ENCODE results near the gene CEACAM1.
A peak's percentile ranks its signal among the peaks of the same experiment; 100 is the strongest.
"Not testable (repeated sequence)": the region's sequence is repeated elsewhere in the genome, so short reads cannot be mapped to it uniquely, and the experiment has no call there.

CEACAM1 gene

DNA sequence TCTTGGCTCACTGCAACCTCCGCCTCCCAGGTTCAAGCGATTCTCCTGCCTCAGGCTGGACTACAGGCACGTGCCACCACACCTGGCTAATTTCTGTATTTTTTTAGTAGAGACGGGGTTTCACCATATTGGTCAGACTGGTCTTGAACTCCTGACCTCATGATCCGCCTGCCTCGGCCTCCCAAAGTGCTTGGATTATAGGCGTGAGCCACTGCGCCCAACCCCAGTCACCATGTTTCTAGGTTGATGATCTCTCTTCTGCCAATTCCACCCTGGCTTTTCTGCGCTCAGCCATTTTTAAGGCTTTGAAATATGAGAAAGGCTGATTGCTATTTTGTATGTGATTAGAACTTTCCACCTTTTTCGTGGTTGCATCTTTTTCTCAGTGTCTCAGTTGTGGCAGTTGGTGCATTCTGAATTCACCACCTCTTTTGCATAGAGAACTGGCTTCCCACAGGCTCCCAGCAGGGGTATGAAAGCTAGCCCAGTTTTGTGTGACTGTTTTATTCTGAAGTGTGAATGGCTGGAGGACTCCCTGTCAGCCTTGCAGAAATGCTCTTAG, 15.5 kb downstream of the CEACAM1 start:
- peak; percentile 71 for DNase-seq (ENCODE audit: low spot score)
- TF ChIP-seq, protein P1, sequence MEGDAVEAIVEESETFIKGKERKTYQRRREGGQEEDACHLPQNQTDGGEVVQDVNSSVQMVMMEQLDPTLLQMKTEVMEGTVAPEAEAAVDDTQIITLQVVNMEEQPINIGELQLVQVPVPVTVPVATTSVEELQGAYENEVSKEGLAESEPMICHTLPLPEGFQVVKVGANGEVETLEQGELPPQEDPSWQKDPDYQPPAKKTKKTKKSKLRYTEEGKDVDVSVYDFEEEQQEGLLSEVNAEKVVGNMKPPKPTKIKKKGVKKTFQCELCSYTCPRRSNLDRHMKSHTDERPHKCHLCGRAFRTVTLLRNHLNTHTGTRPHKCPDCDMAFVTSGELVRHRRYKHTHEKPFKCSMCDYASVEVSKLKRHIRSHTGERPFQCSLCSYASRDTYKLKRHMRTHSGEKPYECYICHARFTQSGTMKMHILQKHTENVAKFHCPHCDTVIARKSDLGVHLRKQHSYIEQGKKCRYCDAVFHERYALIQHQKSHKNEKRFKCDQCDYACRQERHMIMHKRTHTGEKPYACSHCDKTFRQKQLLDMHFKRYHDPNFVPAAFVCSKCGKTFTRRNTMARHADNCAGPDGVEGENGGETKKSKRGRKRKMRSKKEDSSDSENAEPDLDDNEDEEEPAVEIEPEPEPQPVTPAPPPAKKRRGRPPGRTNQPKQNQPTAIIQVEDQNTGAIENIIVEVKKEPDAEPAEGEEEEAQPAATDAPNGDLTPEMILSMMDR (IDR thresholded peaks at IDR 0.05; ENCODE audit: borderline replicate concordance, control extremely low read depth, extremely low read depth, insufficient read depth, missing control alignments): no peak
- in situ Hi-C loops (cut with MboI; ENCODE audit: low sequenced_read_pairs, unreplicated experiment): no loop called here

- in situ Hi-C loops (cut with MboI; ENCODE audit: low sequenced_read_pairs, unreplicated experiment): no loop called here
- peak; percentile 41 for DNase-seq (ENCODE audit: low spot score)
- TF ChIP-seq, protein P1 (IDR thresholded peaks at IDR 0.05; ENCODE audit: borderline replicate concordance, control extremely low read depth, extremely low read depth, insufficient read depth, missing control alignments): no peak
Measured at GRCh38 chr19:42512130-42512636, 16.1 kb downstream of the CEACAM1 start.

- in situ Hi-C loops (cut with MboI; ENCODE audit: low sequenced_read_pairs, unreplicated experiment): no loop called here
- DNase-seq (ENCODE audit: low spot score): no peak
- TF ChIP-seq, protein P1 (IDR thresholded peaks at IDR 0.05; ENCODE audit: borderline replicate concordance, control extremely low read depth, extremely low read depth, insufficient read depth, missing control alignments): no peak
Measured at GRCh38 chr19:42511340-42511739, 16.9 kb downstream of the CEACAM1 start.

DNA sequence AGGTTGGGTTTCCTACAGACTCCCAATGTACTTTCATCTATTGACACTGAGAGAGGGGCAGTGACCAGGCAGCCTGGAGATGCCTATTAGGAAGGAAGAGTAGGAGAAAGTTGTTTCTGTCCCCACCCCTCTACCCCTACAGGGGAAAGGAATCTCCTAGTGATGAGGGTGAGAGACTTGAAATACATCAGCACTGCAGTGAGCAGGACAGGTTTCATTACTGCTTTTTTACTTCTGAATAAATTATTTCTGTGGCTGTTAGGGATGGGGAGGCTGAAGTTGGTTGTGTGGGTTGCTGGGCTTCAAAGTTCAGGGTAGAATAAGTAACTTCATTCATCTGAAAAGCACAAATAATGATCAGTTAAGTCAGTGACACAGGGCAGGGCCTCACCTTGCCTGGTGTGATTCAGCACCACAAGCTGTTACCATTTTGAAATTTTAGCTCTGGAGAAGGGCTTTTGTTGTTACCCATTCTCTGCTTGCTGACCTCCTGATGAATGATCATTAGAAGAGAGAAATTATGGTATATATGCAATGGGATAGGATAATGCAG, 19.3 kb downstream of the CEACAM1 start:
- in situ Hi-C loops (cut with MboI; ENCODE audit: low sequenced_read_pairs, unreplicated experiment): no loop called here
- TF ChIP-seq, protein P1 (IDR thresholded peaks at IDR 0.05; ENCODE audit: borderline replicate concordance, control extremely low read depth, extremely low read depth, insufficient read depth, missing control alignments): no peak
- peak; percentile 41 for DNase-seq (ENCODE audit: low spot score)

DNA sequence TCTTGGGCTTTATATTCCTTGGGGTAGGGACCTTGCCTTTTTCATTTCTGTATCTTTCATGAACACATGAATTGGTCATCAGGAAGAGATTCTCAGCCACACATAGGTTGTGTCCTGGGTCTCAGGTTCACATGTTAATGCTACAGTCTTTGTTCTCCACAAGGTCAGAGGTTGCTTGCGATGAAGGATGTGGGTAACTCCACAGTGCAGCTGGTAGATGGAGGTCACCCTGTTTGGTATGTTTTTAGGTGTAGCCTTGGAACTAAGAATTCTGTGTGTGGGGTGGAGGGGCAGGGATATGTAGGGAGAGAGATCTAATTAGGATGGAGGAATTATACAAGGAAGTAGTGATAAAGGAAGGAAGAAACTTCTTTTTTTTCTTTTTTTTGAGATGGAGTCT, 23.2 kb downstream of the CEACAM1 start:
- TF ChIP-seq, protein P1 (IDR thresholded peaks at IDR 0.05; ENCODE audit: borderline replicate concordance, control extremely low read depth, extremely low read depth, insufficient read depth, missing control alignments): no peak

DNA sequence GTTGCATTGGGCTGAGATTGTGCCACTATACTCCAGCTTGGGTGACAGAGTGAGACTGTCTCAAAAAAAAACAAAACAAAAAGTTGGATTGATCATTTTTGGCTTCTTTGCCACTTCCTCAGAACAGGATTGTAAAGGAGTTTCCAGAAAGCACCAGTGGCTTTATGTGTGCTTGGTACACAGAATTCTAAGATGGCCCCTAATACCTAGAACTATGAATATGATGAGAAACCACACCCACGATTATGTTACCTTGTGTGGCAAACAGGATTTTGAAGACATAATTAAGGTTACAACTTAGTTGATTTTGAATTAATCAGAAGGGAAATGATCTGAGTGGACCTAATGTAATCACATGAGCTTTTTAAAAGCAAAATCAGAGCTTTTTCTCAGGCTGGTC, 26.5 kb downstream of the CEACAM1 start:
- no peak for DNase-seq (ENCODE audit: low spot score)
- in situ Hi-C loops (cut with MboI; ENCODE audit: low sequenced_read_pairs, unreplicated experiment): no loop called here
- TF ChIP-seq, protein P1 (IDR thresholded peaks at IDR 0.05; ENCODE audit: borderline replicate concordance, control extremely low read depth, extremely low read depth, insufficient read depth, missing control alignments): no peak

More for the DNA sequence above, 23.2 kb downstream of the CEACAM1 start:
- DNase-seq (ENCODE audit: low spot score): no peak
- in situ Hi-C loops (cut with MboI; ENCODE audit: low sequenced_read_pairs, unreplicated experiment): no loop called here

GRCh38 chr19:42501243-42501642, 27.0 kb downstream of the CEACAM1 start:
- in situ Hi-C loops (cut with MboI; ENCODE audit: low sequenced_read_pairs, unreplicated experiment); DNase-seq (ENCODE audit: low spot score): not testable (repeated sequence)

All from GM13976 (cell line).